Esophagus squamous epithelium (tissue), 5 donors: ENCODE results near the gene DNAJC7. TPM values are rescaled to one million over a fixed set of nuclear protein-coding genes. Genes with fewer than 3 reads are reported as not detected.

Experiments
- DNase-seq: peaks from one replicate; lab custom pipeline; 2025; lab: John Stamatoyannopoulos, UW
- H3K27ac ChIP-seq, 4 donors: fragments of 200-600 bp; sonication (generic); one replicate each; pipeline ENCODE4 v1.5.1; 2016 to 2019; ENCODE audit warnings: mild to moderate bottlenecking in 1 of 4
- H3K27me3 ChIP-seq, 4 donors: fragments of 200-600 bp; sonication (generic); 1 replicate in 3 of 4; 2 replicates in 1 of 4; pipeline versions ENCODE4 v1.5.1 to v1.6.0; 2017 to 2021; ENCODE audit warnings: antibody characterized with exemption in 1 of 4
- H3K36me3 ChIP-seq, 3 donors: fragments of 200-600 bp; sonication (generic); one replicate each; pipeline ENCODE4 v1.5.1; 2016 to 2019
- H3K4me1 ChIP-seq, 3 donors: fragments of 200-600 bp; sonication (generic); one replicate each; pipeline ENCODE4 v1.5.1; 2017 to 2019
- H3K4me3 ChIP-seq, 4 donors: fragments of 200-600 bp; sonication (generic); 1 replicate in 3 of 4; 2 replicates in 1 of 4; pipeline ENCODE4 v1.5.1; 2016 to 2019; ENCODE audit warnings: mild to moderate bottlenecking in 2 of 4, moderate library complexity in 1 of 4
- H3K9me3 ChIP-seq, 3 donors: fragments of 200-600 bp; sonication (generic); one replicate each; pipeline ENCODE4 v1.5.1; 2016 to 2019
- CTCF ChIP-seq, 6 experiments: fragments of 450-650 bp in 4 of 6; fragments of 200-600 bp in 2 of 6; sonication (generic) in 2 of 6; IDR thresholded peaks; one replicate each; pipeline ENCODE4 v1.5.1; 2016 to 2019; ENCODE audit warnings: antibody characterized with exemption in 6 of 6, mild to moderate bottlenecking in 4 of 6, moderate library complexity in 4 of 6
- POLR2A ChIP-seq, 4 donors: fragments of 450-650 bp; IDR thresholded peaks; one replicate each; pipeline ENCODE4 v1.6.1; 2017; ENCODE audit warnings: antibody characterized with exemption in 4 of 4, mild to moderate bottlenecking in 4 of 4, moderate library complexity in 3 of 4
- WGBS, 2 donors: methylation state at CpG; one replicate each; pipeline ENCODE4 v1.1.5; 2018; 5-methylcytosine and 5-hydroxymethylcytosine counted together
- intact Hi-C: fragments of 100-400 bp; cut with DNase I; formaldehyde crosslinking; loops from one replicate; pipeline ENCODE4 v1.15.0; 2022
- total RNA-seq, 4 donors: library from RNA; depleted of rRNA; stranded (reverse); fragments of >200 nt; gene quantifications; one replicate each; pipeline ENCODE4 v1.1.0, GENCODE V29; 2016
- donor health status: DM: yes; HTN: yes; CAD: no.

Gene DNAJC7
- total RNA-seq, 4 donors from 2014 or later: 42.6 to 82.0 (median 67.2) TPM

- intact Hi-C loops: no loop called here
- no peak overlapping the region for H3K27ac ChIP-seq
- no peak for TF ChIP-seq CTCF (IDR thresholded peaks at IDR 0.05)
- no peak for TF ChIP-seq POLR2A (IDR thresholded peaks at IDR 0.05)
- H3K4me1 ChIP-seq: peaks cover under 1 to 26% (median 5%) of the 10 kb centered on the region in 3 donors
- WGBS, 2 donors: 71 to 83% methylated on average over 1 to 4 of the region's 5 CpGs
- no peak overlapping the region for H3K4me3 ChIP-seq
- no peaks in the 10 kb centered on the region for H3K36me3 ChIP-seq
- H3K9me3 ChIP-seq: no peaks in the 10 kb centered on the region
- H3K27me3 ChIP-seq: no peaks in the 10 kb centered on the region
- no peak for DNase-seq
Observed at GRCh38 chr17:41962111-41962510, 55.1 kb downstream of the DNAJC7 start.

GRCh38 chr17:41959336-41960095 is 57.7 kb downstream of the DNAJC7 start:
- 38 to 60% methylated on average over 8 to 16 of the region's 17 CpGs for WGBS, 2 donors

GRCh38 chr17:41959030-41959335 is 58.3 kb downstream of the DNAJC7 start:
- intact Hi-C loops: no loop called here
- Histone ChIP-seq H3K27me3 (no peaks in the 10 kb centered on the region), H3K27ac (no peak overlapping the region), H3K4me1 (peaks cover 0 to 7% (median 0%) of the 10 kb centered on the region in 3 donors), H3K4me3 (no peak overlapping the region), H3K36me3 (no peaks in the 10 kb centered on the region), H3K9me3 (no peaks in the 10 kb centered on the region)
- no peak for DNase-seq
- TF ChIP-seq POLR2A (IDR thresholded peaks at IDR 0.05): no peak
- WGBS, 2 donors: 79% methylated on average over 2 of the region's 2 CpGs

More at GRCh38 chr17:41959336-41960095, 57.7 kb downstream of the DNAJC7 start:
- Histone ChIP-seq H3K4me1 (peaks cover 0 to 7% (median 0%) of the 10 kb centered on the region in 3 donors), H3K27ac (no peak overlapping the region), H3K36me3 (no peaks in the 10 kb centered on the region), H3K4me3 (no peak overlapping the region), H3K27me3 (no peaks in the 10 kb centered on the region), H3K9me3 (no peaks in the 10 kb centered on the region)
- intact Hi-C loops: no loop called here
- DNase-seq: no peak
- TF ChIP-seq CTCF (IDR thresholded peaks at IDR 0.05): peak in 2 of 6 experiments; percentile 17 to 26
- TF ChIP-seq POLR2A (IDR thresholded peaks at IDR 0.05): no peak

- 74 to 77% methylated on average over 5 to 6 of the region's 6 CpGs for WGBS, 2 donors
- DNase-seq: no peak
- Histone ChIP-seq H3K4me1 (peaks cover 0 to 5% (median 0%) of the 10 kb centered on the region in 3 donors), H3K4me3 (no peak overlapping the region), H3K27me3 (no peaks in the 10 kb centered on the region), H3K9me3 (no peaks in the 10 kb centered on the region), H3K36me3 (no peaks in the 10 kb centered on the region), H3K27ac (no peak overlapping the region)
- intact Hi-C loops: no loop called here
- TF ChIP-seq POLR2A (IDR thresholded peaks at IDR 0.05): no peak
- TF ChIP-seq CTCF (IDR thresholded peaks at IDR 0.05): no peak
Observed at GRCh38 chr17:41957869-41958439, 59.3 kb downstream of the DNAJC7 start.

GRCh38 chr17:41957031-41957868 is 60.0 kb downstream of the DNAJC7 start:
- H3K27ac ChIP-seq: no peak overlapping the region
- H3K36me3 ChIP-seq: no peaks in the 10 kb centered on the region
- 70 to 74% methylated on average over 11 of the region's 11 CpGs for WGBS, 2 donors
- no peaks in the 10 kb centered on the region for H3K4me1 ChIP-seq
- TF ChIP-seq CTCF (IDR thresholded peaks at IDR 0.05) (no peak), POLR2A (IDR thresholded peaks at IDR 0.05) (no peak)
- no peak for DNase-seq
- H3K27me3 ChIP-seq: no peaks in the 10 kb centered on the region
- no peak overlapping the region for H3K4me3 ChIP-seq
- H3K9me3 ChIP-seq: no peaks in the 10 kb centered on the region
- intact Hi-C loops: no loop called here
